Epithelial cell of esophagus (primary cell): ENCODE data around the gene LRFN2.

Experiments
- DNase-seq: peaks from one replicate; pipeline ENCODE4 v3.0.0; 2010; ENCODE audit warnings: low read depth
- H3K4me3 ChIP-seq: 2 replicates; pipeline ENCODE4 v1.5.1; 2011; ENCODE audit warnings: mild to moderate bottlenecking, low read length, control low read depth
- CTCF ChIP-seq: IDR thresholded peaks from 2 replicates; pipeline ENCODE4 v1.5.1; 2011; ENCODE audit warnings: low read depth, mild to moderate bottlenecking, low read length, control low read depth, inconsistent platforms; ENCODE audit not compliant: insufficient read depth; ENCODE audit errors: missing control alignments

LRFN2 gene

DNA sequence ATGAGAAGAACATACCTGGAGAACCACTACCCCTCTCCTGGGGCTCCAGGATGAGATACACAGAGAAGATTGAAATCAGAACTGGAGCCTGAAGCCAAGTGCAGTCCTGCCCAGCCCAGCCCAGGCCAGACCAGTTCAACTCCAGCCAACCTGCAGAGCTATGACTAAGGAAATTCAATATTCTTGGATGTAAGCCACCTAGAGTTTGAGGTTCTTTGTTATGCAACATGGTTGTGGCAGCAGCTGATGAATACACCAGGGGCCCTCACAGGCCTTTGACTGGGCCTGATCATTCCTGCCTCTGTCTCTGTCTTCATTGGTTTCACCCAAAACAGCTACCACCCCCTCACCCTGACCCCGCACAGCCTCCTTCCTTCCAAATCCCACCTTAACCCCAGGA lies 167.8 kb downstream of the LRFN2 start:
- peak; percentile 81 for DNase-seq
- H3K4me3 ChIP-seq, result no peak overlapping the region
- TF ChIP-seq CTCF, result no peak

DNA sequence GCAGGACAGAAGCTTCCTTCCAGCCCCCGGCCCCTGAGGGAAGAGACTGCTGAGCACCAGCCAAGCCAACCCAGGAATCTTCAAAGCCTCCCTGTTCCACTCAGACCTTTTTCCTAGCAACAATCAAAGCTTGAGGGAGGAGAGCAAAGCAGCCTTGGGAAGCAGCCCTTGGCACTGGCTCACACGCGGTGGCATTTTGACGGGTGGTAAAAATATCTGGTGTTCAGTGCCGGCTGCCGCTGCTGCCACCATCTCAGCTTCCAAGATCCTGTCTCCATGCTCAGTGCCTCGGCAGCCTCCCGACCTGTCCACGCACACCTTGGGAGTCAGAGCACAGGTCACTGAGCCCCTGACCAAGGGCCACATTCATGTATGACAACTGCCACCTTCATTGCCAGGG lies 170.1 kb downstream of the LRFN2 start:
- H3K4me3 ChIP-seq, result no peak overlapping the region
- DNase-seq, result no peak
- TF ChIP-seq CTCF, result no peak

DNA sequence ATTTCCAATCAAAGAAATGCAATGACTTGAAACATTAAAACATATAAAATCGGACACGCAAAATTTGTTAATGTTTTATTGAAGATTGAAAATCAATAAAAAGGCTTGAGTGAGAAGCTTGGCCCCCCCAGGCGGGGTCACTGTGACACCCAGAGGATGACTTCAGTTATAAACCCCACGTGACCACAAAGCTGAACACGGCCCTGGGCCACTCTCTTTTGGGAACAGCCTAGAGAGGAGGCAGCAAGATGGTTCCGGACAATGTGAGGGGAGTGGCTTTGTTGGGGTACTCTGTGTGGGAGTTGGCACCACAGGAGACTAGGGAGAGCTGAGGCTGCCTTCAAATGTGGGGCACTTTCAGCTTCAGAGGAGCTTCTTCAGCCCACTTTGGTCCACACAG lies 172.5 kb downstream of the LRFN2 start:
- no peak for TF ChIP-seq CTCF
- DNase-seq, result no peak
- H3K4me3 ChIP-seq, result no peak overlapping the region

- DNase-seq, result no peak
- no peak for TF ChIP-seq CTCF
Measured at GRCh38 chr6:40413239-40413638, 173.9 kb downstream of the LRFN2 start.

GRCh38 chr6:40411881-40412280 lies 175.3 kb downstream of the LRFN2 start:
- no peak for TF ChIP-seq CTCF
- no peak for DNase-seq
- H3K4me3 ChIP-seq, result no peak overlapping the region

More at GRCh38 chr6:40413239-40413638, 173.9 kb downstream of the LRFN2 start:
- H3K4me3 ChIP-seq, result no peak overlapping the region

DNA sequence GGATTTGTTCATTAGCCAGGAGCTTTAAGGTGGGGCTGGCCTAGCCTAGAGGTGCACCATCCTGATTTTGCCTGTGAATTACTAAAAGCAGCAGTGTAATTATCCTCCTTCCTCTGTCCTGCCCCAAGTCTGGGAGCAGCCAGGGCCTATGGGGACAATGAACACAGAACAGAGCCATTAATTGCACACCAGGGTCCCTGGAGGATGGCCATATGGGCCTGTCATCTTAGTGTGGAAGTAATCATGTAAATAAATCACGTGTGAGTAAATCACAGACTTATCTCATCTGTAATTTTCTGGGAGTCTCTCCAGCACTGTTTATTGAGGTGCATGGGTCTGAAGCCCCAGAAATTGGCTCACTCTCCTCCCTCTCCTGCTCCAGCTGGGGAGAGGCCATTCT lies 176.3 kb downstream of the LRFN2 start:
- no peak overlapping the region for H3K4me3 ChIP-seq
- DNase-seq, result no peak
- no peak for TF ChIP-seq CTCF

GRCh38 chr6:40409716-40410397 lies 177.3 kb downstream of the LRFN2 start:
- H3K4me3 ChIP-seq, result no peak overlapping the region
- no peak for TF ChIP-seq CTCF
- DNase-seq, result peak; percentile 69
